Gastrocnemius medialis (tissue), 4 donors: ENCODE data around the gene ADORA1. TPM values are rescaled to one million over a fixed set of nuclear protein-coding genes. Genes with fewer than 3 reads are reported as not detected.

Source experiments
- ATAC-seq, 2 donors: fragments of 150-250 bp; one replicate each; pipeline ENCODE4 v1.9.1; 2016
- DNase-seq, 2 donors: peaks; one replicate each; pipeline ENCODE4 v3.0.0-alpha.2; 2019
- H3K27ac ChIP-seq, 4 donors: fragments of 200-600 bp; sonication (generic); 1 replicate in 1 of 4; 2 replicates in 3 of 4; pipeline ENCODE4 v1.5.1; 2016 to 2018; ENCODE audit warnings: mild to moderate bottlenecking in 2 of 4, moderate library complexity in 1 of 4
- H3K27me3 ChIP-seq, 3 donors: fragments of 200-600 bp; sonication (generic) in 2 of 3; 1 replicate in 1 of 3; 2 replicates in 2 of 3; pipeline versions ENCODE4 v1.5.1 to v1.6.0; 2016 to 2019; ENCODE audit warnings: mild to moderate bottlenecking in 1 of 3, moderate library complexity in 1 of 3
- H3K36me3 ChIP-seq, 2 donors: fragments of 200-600 bp; sonication (generic) in 1 of 2; one replicate each; pipeline ENCODE4 v1.5.1; 2017 to 2018
- H3K4me1 ChIP-seq, 2 donors: fragments of 200-600 bp; sonication (generic) in 1 of 2; one replicate each; pipeline ENCODE4 v1.5.1; 2016 to 2017; ENCODE audit warnings: mild to moderate bottlenecking in 2 of 2
- H3K4me3 ChIP-seq, 4 donors: fragments of 200-600 bp; sonication (generic) in 3 of 4; 1 replicate in 1 of 4; 2 replicates in 3 of 4; pipeline ENCODE4 v1.5.1; 2016 to 2019; ENCODE audit warnings: mild to moderate bottlenecking in 2 of 4
- H3K9me3 ChIP-seq, 3 donors: fragments of 200-600 bp; sonication (generic) in 2 of 3; 1 replicate in 1 of 3; 2 replicates in 2 of 3; pipeline ENCODE4 v1.5.1; 2016 to 2019
- POLR2A ChIP-seq, 2 donors: fragments of 450-650 bp; IDR thresholded peaks; one replicate each; pipeline ENCODE4 v1.6.1; 2017; ENCODE audit warnings: antibody characterized with exemption in 2 of 2, mild to moderate bottlenecking in 2 of 2, moderate library complexity in 2 of 2
- in situ Hi-C, 4 donors: fragments of 200-750 bp; cut with MboI; loops; one replicate each; pipeline versions ENCODE4 v1.15.0 to v1.8.0; 2017; ENCODE audit warnings: low sequenced_read_pairs in 4 of 4
- intact Hi-C: fragments of 100-400 bp; cut with DNase I; formaldehyde crosslinking; loops from one replicate; pipeline ENCODE4 v1.15.1; 2023; ENCODE audit warnings: low total_unique reads
- total RNA-seq, 4 donors: library from RNA; depleted of rRNA; stranded (reverse); fragments of >200 nt; gene quantifications; one replicate each; pipeline versions ENCODE4 v1.1.0 to v1.2.3, GENCODE V29; 2016
- TF ChIP-seq, protein P1 (sequence below), 5 experiments: fragments of 450-650 bp in 3 of 5; fragments of 200-600 bp in 2 of 5; sonication (generic) in 2 of 5; IDR thresholded peaks in 4 of 5; conservative IDR thresholded peaks in 1 of 5; 1 replicate in 4 of 5; 2 replicates in 1 of 5; pipeline ENCODE4 v1.5.1; 2016 to 2019; ENCODE audit warnings: antibody characterized with exemption in 5 of 5, mild to moderate bottlenecking in 3 of 5, moderate library complexity in 3 of 5

ADORA1 gene
- total RNA-seq, 4 donors from 2014 or later, result 0.25 to 5.6 (median 1.7) TPM

DNA sequence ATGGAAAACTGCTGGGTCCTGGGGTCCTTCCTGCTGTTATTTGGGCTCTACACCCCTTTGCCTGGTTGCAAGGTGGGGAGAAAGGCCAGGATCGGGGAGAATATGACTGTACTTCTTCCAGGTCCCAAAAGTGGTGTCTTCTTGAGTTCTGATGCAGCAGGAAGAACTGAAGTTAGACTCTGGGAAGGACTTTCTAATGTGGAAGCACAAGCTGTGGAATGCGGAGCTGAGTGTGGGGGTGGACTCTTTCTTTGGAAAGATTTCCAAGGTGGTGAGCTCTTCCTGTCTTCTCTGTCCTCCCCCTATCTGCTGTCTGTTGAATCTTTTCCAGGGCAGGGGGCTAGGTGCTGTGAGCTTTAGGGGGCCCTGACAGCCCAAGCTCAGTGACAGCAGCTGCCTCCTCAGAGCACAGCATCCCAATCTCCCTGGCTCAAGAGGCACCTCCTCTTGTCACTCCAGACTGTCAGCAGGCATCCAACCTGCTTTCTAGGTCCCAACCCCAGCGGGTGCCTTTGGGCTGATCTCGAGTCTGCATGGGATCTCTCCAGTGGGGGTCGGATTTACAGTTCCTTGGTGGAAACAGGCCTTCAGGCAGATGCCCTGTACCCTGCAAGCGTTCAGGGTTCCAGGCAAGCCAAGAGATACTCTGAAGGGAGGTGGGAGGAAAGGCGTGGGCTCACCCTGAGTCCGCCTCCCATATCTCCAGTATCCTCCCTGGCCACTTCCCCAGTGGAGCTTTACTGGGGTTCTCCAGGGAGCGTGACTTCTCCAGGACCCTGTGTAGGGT lies 23.2 kb downstream of the ADORA1 start:
- H3K4me3 ChIP-seq, result no peak overlapping the region
- no peak for DNase-seq
- H3K9me3 ChIP-seq, result no peaks in the 10 kb centered on the region
- TF ChIP-seq, protein P1, sequence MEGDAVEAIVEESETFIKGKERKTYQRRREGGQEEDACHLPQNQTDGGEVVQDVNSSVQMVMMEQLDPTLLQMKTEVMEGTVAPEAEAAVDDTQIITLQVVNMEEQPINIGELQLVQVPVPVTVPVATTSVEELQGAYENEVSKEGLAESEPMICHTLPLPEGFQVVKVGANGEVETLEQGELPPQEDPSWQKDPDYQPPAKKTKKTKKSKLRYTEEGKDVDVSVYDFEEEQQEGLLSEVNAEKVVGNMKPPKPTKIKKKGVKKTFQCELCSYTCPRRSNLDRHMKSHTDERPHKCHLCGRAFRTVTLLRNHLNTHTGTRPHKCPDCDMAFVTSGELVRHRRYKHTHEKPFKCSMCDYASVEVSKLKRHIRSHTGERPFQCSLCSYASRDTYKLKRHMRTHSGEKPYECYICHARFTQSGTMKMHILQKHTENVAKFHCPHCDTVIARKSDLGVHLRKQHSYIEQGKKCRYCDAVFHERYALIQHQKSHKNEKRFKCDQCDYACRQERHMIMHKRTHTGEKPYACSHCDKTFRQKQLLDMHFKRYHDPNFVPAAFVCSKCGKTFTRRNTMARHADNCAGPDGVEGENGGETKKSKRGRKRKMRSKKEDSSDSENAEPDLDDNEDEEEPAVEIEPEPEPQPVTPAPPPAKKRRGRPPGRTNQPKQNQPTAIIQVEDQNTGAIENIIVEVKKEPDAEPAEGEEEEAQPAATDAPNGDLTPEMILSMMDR (IDR thresholded peaks at IDR 0.05 in 4 of 5, conservative IDR thresholded peaks at IDR 0.05 in 1 of 5), result no peak
- no peak for TF ChIP-seq POLR2A (IDR thresholded peaks at IDR 0.05)
- in situ Hi-C loops, result no loop called here
- H3K27me3 ChIP-seq, result no peaks in the 10 kb centered on the region
- no peak for ATAC-seq
- H3K27ac ChIP-seq, result no peak overlapping the region
- H3K4me1 ChIP-seq, result no peaks in the 10 kb centered on the region
- intact Hi-C loops, result no loop called here
- no peaks in the 10 kb centered on the region for H3K36me3 ChIP-seq

DNA sequence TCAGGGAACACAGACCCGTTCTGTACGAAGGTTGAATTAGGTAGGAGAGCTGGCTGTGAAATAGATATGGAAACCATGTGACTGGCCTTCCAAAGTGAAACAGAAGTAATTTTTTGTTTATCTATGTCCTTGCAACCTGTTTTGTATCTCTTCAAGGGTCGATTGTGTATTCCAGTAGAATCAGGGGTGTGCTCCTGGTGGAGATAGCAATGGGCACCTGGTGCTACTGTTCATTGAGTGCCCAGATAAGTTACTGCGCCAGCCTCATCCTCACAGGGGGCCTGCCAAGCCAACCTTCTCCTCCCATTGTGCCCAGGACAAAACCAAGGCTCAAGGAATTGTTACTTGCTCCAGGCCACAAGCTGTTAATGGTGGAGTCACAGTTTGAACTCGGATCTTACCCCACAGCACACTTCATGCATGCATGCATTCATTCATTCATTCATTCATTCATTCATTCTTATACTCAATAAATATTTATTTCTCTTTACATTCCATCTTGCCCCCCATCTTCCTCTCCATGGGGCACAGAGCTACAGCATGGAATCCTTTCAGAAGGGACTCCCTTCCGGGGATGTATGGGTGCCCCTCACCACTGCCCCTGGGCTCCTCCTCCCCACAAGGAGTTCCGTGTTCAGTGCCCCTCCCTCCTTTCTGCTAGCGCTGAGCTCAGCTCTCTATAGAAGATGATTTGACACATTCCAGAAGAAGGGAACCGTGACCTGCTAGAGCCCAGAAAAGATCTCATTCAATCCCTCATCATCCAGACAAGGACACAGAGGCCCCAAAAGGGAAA lies 24.0 kb downstream of the ADORA1 start:
- H3K27ac ChIP-seq, result no peak overlapping the region
- H3K4me3 ChIP-seq, result no peak overlapping the region
- H3K9me3 ChIP-seq, result no peaks in the 10 kb centered on the region
- in situ Hi-C loops (no loop called here), intact Hi-C loops (no loop called here)
- H3K27me3 ChIP-seq, result no peaks in the 10 kb centered on the region
- DNase-seq (no peak), ATAC-seq (no peak)
- no peak for TF ChIP-seq POLR2A (IDR thresholded peaks at IDR 0.05)
- TF ChIP-seq, protein P1 (IDR thresholded peaks at IDR 0.05 in 4 of 5, conservative IDR thresholded peaks at IDR 0.05 in 1 of 5), result no peak
- no peaks in the 10 kb centered on the region for H3K4me1 ChIP-seq
- H3K36me3 ChIP-seq, result no peaks in the 10 kb centered on the region

DNA sequence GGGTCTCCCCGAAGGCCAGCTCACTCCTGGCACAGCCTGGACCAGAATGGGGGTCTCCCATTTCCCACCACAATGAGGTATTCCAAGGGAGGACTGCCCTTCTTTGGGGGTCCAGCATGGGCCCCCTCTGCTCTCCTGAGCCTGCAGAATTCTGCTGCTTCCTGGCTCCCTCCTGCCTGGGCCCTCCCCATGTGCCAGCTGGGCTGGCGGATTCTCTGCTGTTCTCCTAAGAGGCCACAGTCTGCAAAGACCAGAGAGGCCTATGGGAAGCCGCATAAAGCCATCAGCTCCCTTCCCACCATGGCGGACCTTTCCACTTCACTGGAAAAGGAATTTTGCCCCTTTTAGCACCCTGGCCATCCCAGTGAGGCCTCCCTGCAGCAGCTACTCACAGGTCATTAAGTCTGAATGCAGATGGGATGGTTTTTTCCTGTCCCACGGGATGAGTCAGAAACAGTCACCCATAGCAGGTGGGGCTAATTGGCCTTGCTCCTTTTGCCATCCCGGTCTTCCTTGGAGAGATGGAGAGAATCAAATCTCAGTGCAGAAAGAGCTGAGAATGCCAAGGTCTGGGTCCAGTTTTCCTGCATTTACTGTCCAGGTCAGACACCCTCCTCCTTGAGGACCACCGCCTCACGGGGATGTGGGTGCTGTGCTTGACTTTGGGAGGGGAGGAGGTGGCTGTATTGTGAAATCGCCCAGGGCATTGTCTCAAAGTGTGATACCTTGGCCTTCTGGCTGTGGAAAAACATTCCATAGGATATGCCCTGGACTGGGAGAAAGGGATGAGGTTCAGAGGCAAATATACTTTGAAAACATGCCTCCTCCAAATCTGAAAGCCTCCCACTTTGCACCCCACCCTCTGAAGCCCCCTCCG lies 24.9 kb downstream of the ADORA1 start:
- Histone ChIP-seq H3K27ac (no peak overlapping the region), H3K27me3 (no peaks in the 10 kb centered on the region), H3K4me1 (no peaks in the 10 kb centered on the region), H3K9me3 (no peaks in the 10 kb centered on the region), H3K4me3 (no peak overlapping the region), H3K36me3 (no peaks in the 10 kb centered on the region)
- DNase-seq (no peak), ATAC-seq (no peak)
- TF ChIP-seq, protein P1 (IDR thresholded peaks at IDR 0.05 in 4 of 5, conservative IDR thresholded peaks at IDR 0.05 in 1 of 5), result no peak
- TF ChIP-seq POLR2A (IDR thresholded peaks at IDR 0.05), result no peak
- intact Hi-C loops (no loop called here), in situ Hi-C loops (no loop called here)

DNA sequence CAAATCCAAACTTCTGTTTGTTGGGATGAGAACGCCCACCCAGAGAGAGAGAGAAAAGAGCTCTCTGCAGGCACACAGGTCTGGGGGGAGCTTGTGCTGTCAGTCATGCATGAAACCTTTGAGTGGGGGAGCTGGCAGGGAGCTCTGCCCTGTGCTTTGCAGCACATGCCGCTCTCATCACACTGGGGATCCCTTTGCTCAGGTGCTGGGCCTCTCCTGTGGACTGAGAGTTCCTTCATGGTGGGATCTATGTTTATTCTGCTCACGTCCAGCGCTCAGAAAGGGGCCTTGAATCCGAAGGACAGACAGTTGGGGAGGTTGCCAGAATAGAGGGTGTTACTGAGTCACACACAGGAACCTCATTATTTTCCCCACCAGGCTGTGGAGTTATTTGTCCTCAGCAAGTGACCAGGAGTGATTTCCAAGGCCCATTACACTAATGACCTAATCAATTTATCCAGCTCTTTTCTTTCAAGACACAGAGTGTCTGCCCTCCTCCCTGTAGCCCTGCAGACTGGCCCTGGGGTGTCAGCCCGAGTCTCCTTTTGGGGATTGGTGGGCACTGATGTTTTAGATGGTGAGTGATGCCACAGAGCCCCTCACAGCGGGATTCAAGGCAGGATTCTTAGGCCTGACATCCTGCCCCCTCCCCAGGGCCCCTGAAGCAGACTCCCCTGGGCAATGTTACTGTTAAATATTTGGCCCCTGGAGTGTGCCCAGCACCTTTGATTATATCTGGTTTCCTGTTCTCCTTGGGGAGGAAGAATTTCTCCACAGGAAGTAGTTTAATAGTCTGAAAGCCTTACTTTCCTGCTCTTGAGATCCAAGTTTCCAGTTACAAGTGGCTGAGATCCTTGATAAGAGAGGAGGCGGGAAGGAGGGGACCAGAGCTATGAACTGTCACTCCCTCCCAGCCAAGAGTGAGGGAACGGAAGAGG lies 25.8 kb downstream of the ADORA1 start:
- H3K9me3 ChIP-seq, result no peaks in the 10 kb centered on the region
- ATAC-seq (no peak), DNase-seq (no peak)
- H3K27ac ChIP-seq, result no peak overlapping the region
- H3K36me3 ChIP-seq, result no peaks in the 10 kb centered on the region
- no peaks in the 10 kb centered on the region for H3K27me3 ChIP-seq
- H3K4me3 ChIP-seq, result no peak overlapping the region
- intact Hi-C loops, result no loop called here
- H3K4me1 ChIP-seq, result no peaks in the 10 kb centered on the region
- in situ Hi-C loops, result no loop called here
- TF ChIP-seq, protein P1 (IDR thresholded peaks at IDR 0.05 in 4 of 5, conservative IDR thresholded peaks at IDR 0.05 in 1 of 5), result no peak
- no peak for TF ChIP-seq POLR2A (IDR thresholded peaks at IDR 0.05)
